NT2/D1 (cell line): Measurements from ENCODE around the gene ADSL.

Experiments used
- YY1 ChIP-seq: IDR thresholded peaks from 2 replicates; pipeline ENCODE4 v1.6.1; 2011; ENCODE audit not compliant: insufficient read length, insufficient read depth
- ZNF274 ChIP-seq: IDR thresholded peaks from 2 replicates; pipeline ENCODE4 v1.6.1; 2011; ENCODE audit warnings: mild to moderate bottlenecking, low read depth, low read length

DNA sequence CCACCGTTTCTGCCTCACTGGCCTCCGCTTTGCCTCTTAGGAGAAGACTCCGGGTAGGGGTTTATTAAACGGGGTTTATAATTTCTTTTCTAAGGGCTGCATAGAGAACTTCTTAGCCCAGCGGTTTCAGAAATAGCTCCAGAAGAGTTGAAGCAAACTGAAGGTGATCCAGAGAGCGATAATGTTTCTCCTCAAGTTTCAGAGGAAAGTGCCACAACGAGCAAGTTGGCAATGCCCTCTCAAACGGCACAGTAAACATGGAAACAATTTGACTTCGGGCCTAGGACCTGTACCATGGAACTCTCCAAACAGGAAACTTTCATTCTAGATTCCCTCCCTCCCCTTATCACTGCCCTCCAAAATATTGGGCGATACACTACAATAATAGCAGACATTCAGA, 1.0 kb downstream of the ADSL start:
- TF ChIP-seq ZNF274 (no peak), YY1 (no peak)
